22Rv1 (cell line): ENCODE data around the gene DOCK9.

Source experiments
- H3K27ac ChIP-seq: fragments of 450-650 bp; 2 replicates; pipeline ENCODE4 v1.5.1; 2017
- ZFX ChIP-seq: fragments of 450-650 bp; IDR thresholded peaks from 2 replicates; pipeline ENCODE4 v1.6.1; 2017; ENCODE audit warnings: antibody characterized with exemption, borderline replicate concordance
- TF ChIP-seq, protein P1 (sequence below): fragments of 450-650 bp; IDR thresholded peaks from 2 replicates; pipeline ENCODE4 v1.5.1; 2017; ENCODE audit warnings: mild to moderate bottlenecking

The DOCK9 gene

DNA sequence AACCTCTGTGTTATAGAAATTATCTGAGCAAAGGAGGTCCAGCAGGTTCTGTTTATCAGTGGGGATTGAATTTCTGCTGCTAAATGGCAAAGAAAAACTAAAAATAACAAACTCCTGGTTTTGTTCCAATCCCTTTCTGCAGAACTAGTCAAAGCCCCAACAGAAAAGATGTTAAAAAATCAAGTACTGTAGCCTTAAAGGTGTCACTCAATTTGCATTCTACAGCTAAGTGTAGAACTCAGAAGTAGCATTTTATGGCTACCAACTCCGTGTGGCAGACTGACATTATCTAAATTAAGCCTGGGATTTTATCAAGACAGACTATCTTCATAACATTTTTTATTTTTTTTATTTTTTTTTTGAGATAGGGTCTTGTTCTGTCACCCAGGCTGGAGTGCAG, 133.8 kb downstream of the DOCK9 start:
- TF ChIP-seq, protein P1, sequence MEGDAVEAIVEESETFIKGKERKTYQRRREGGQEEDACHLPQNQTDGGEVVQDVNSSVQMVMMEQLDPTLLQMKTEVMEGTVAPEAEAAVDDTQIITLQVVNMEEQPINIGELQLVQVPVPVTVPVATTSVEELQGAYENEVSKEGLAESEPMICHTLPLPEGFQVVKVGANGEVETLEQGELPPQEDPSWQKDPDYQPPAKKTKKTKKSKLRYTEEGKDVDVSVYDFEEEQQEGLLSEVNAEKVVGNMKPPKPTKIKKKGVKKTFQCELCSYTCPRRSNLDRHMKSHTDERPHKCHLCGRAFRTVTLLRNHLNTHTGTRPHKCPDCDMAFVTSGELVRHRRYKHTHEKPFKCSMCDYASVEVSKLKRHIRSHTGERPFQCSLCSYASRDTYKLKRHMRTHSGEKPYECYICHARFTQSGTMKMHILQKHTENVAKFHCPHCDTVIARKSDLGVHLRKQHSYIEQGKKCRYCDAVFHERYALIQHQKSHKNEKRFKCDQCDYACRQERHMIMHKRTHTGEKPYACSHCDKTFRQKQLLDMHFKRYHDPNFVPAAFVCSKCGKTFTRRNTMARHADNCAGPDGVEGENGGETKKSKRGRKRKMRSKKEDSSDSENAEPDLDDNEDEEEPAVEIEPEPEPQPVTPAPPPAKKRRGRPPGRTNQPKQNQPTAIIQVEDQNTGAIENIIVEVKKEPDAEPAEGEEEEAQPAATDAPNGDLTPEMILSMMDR, result no peak
- TF ChIP-seq ZFX, result no peak

DNA sequence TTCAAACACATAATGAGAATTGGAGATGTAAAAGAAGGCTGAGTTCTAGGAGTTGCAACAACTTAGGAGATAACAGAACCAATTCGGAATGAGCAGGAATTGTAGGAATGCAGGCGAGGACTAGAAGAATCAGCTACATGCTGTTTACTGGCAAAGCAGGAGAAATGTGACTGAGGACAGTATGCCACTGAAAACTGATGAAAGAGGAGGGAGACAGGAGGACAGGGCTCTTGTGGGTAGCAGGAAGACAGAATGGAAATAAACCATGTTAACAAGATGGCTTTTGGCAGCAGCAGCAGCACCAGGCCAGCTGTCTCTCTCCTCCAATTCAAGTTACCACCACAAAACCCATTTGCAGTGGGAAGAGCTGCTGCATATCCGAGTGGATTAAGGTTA, 134.4 kb downstream of the DOCK9 start:
- TF ChIP-seq, protein P1, result no peak
- no peak for TF ChIP-seq ZFX
- no peak overlapping the region for H3K27ac ChIP-seq

More for the DNA sequence above, 133.8 kb downstream of the DOCK9 start:
- no peak overlapping the region for H3K27ac ChIP-seq

DNA sequence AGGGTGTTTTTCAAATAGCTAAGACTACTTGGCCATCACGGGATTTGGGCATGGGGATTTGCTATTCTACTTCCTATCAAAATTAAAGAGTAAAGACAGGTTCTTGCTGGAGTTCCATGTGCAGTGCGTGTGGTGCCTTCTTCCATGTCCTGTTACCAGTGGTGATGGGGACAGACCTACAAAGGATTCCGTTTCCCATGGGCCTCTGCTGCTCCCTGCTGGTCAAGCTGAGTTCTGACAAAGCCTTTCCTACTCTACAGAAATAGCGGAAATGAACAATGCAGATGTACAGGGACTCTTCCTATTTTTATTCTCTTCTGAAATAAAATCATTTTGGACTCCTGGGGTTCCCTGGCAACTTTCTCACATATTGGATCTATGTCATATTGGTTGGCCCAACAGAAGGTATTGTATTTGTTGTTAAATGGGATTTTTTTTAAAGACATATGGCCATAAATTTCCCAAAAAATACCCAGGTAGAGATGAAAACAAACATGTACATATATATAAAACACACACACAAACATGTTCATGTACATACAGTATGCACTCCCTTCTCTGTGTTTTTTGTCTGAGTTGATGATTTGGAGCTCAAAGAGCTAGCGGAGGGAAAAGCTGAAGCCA, 134.9 kb downstream of the DOCK9 start:
- no peak overlapping the region for H3K27ac ChIP-seq
- TF ChIP-seq, protein P1, result peak; percentile 95
- no peak for TF ChIP-seq ZFX

DNA sequence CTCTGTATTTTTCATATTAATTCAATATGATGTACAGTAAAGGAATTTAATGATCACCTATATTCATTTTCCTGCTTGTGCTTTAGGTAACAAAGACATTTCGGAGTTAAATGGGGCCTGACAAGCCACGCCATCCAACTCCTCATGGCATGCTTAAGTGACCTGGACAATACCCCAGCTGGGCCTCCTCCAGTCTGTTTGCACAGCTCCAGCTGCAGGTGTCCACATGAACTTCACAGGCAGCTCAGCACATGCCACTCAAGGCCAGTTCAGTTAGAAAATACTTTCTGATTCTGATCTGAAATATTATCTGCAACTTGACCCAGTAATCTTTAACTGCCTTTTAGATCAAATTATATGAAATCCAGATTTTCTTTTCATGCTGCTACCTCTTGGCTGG, 135.8 kb downstream of the DOCK9 start:
- TF ChIP-seq, protein P1, result no peak
- no peak for TF ChIP-seq ZFX
- no peak overlapping the region for H3K27ac ChIP-seq

DNA sequence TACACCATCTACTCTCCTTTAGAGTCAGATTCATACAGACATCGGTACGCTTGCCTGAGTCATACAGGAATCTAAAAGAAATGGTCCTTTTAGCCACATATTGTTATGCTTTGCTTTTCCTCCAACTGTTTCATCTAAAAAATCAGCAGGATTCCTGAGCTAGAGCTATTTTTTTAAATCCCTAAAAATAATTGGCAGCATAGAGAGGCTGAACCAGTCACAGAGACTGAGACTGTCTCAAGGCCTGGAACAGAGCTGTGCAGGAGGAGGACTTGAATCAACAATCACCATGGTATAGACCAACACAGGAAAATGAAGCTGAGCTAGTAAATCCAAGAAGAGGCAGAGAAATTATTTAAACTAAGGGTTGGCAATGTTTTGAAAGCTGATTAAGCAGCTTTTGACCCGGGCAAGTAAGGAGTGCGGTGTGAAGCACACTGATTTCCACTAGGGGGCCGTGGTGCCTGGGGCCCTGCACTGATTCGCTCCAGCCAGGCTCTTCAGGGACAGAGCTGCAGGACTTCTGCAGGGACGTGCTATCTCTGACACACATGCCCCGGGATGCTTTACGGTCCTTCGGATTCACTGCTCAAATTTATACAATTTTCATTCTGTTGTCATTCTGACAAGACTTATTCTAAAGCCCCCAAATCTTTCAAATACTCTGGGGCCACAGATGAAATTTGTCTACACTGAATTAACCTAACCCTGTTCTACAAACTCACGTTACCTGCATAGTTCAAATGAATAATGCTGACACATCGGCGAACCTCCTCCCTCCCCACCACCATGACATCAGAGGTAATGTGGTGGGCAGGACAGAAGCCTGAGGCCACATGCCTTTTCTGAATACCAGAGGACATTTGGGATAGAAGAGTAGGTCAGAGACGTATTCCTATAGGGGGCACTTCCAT, 137.8 kb downstream of the DOCK9 start:
- H3K27ac ChIP-seq, result no peak overlapping the region
- TF ChIP-seq ZFX, result no peak
- TF ChIP-seq, protein P1, result peak; percentile 95

DNA sequence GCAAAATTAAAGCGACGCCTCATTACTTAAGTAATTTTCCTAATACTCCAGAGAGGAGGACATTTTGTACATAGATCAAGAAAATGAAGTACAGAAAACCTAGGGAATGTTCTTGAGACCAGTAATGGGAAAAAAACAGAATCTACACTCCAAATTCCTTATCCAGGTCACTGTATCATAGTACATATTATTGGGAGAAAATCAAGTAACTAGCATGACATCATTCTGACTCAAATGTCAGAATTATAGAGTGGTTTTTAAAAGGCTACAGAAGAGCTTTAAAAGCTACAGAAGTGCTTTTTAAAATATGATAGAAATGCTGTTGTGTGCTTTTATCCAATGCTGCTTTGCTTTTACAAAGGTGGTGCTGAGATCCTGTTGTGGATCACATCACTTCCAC, 139.1 kb downstream of the DOCK9 start:
- TF ChIP-seq ZFX, result no peak
- H3K27ac ChIP-seq, result no peak overlapping the region

DNA sequence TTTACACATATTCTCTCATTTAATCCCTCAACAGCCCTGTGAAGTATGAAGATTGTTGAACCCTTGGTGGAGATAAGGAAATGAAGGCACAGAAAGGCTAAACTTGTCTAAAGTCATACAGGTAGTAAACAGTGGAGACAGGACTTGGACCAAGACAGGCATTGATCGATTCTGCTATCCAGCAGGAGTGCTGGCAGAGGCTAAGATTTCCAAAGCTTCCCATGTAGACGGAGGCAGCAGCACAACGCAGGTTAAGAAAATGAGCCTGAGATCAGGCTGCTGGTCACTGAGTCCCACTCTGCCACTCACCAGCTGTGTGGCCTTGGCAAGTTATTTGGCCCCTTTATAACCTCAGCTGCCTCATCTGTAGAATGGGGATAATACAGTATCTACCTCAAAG, 140.0 kb downstream of the DOCK9 start:
- TF ChIP-seq, protein P1, result no peak
- no peak for TF ChIP-seq ZFX
- no peak overlapping the region for H3K27ac ChIP-seq
